ENCODE measurements around the gene DDT.
"Not testable (repeated sequence)": the region's sequence is repeated elsewhere in the genome, so short reads cannot be mapped to it uniquely, and the experiment has no call there.

The DDT gene
- 7.0 to 7.8 reads per million in 2 donors for total RNA-seq

- DNase-seq, result not testable (repeated sequence)
These were observed at the start of gene DDT for GRCh38 chr22:23974345-23974744. DDT (minus strand) TSS chr22:23974441; CDS start chr22:23974414, 27 bp downstream.

DNA sequence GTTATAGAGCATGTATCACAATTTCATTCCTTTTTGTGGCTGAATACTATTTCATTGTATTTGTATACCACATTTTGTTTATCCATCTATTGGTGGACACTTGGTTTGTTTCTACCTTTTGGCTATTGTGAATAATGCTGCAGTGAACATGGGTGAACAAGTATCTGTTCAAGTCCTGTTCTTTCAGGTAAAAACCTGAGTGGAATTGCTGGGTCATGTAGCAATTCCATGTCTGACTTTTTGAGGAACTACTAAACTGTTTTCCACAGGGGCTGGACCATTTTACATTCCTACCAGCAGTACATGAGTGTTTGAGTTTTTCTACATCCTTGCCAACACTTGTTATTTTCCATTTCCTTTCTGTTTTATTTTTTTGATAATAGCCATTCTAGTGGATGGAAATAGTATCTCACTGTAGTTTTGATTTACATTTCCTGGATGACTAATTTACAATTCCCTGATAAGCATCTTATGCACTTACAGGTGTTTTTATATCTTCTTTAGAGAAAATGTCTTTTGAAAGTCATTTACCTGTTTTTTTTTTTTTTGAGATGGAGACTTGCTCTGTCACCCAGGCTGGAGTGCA lies 49.1 kb upstream of the DDT start:
- DNase-seq, result peak in 1 of 5 experiments; percentile 25

DNA sequence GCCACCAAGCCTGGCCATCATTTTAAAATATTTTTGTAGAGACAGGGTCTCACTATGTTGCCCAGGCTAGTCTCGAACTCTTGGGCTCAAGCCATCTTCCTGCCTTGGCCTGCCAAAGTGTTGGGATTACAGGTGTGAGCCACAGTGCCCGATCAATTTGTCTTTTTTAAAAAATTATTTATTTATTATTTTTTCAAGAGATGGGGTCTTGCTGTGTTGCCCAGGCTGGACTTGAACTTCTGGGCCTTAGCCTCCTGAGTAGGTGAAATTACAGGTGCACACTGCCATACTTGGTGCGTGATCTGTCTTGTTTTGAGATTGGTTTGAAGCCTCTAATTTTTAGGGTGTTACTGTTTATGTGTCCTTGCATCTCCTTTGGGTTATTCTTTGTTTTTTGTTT lies 47.1 kb upstream of the DDT start:
- no peak for DNase-seq

- no peak for DNase-seq
These were observed 41.9 kb upstream of the DDT start for GRCh38 chr22:24016156-24016555.

DNA sequence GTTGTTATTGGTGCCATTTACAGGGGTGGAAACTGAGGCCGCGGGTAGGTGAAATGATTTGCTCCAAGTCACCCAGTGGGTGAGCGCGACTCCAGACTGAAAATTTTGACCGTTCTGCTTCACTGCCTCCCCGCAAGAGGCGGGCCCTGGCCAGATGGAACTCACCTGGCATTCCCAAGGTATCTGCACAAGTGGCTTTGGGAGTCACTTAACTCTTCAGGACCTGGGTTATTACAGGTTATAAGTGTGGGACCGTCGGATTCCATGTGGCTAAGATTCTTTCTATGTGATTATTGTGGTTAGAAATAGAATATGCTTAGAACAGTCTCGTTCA lies 37.5 kb upstream of the DDT start:
- no peak for DNase-seq

DNA sequence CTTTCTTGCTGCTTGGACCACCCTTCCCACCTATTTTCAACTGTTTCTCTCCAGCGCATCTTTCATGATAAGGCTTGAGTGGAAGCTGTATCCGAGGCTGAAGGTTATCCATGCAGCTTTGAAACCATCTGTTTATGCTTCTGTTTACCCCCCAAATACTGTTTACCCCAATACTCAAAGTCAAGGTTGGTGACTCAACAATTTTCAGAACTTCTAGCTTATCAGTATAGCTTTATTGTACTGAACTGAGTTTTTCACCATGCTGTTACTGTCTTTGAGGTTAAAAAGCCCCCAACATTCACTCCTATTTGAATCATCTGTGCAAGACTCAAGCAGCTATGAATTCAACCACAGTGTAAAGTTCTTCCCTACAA lies 35.8 kb upstream of the DDT start:
- no peak for DNase-seq

GRCh38 chr22:24009227-24010017 lies 35.2 kb upstream of the DDT start:
- no peak for DNase-seq

GRCh38 chr22:24008381-24009226 lies 34.4 kb upstream of the DDT start:
- no peak for DNase-seq

- DNase-seq, result no peak
These were observed 33.7 kb upstream of the DDT start for GRCh38 chr22:24008022-24008283.

DNA sequence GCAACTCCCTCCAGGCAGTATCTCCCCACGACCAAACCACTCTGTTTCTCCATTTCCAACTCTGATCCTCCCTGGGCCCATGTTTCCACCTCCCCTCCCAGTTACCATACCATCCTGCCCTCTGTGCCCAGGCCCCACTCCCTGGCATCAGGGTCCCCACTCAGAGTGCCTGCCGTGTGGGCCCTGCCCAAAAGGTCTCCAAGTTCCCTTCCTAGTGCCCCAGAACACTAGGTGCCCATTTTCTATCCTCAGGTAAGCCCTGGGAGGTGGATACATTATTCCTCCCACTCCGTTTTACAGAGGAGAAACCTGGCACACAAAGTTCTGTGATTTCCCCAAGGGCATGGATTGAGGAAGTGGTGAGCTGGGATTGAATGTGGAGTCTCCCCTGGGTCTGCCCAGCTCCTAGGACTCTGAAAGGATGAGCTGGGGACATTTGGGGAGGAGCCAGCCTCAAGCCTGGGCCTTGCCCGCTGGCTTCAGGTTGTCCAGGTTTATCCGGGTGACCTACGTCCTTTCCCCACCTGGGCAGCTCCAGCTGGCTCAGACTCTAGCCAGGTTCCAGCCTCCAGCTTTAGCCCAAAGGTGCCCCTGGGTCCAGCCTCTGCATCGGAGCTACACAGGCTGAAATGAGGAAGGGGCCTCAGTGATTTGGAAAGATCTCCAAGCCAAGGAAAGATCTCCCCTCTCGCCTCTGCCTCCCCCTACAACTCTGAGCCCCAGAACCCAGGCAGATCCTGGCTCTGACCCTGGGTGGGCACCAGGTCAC lies 33.2 kb upstream of the DDT start:
- DNase-seq, result no peak

- DNase-seq, result no peak
These were observed 32.6 kb upstream of the DDT start for GRCh38 chr22:24006914-24007214.

GRCh38 chr22:24006207-24006913 lies 32.1 kb upstream of the DDT start:
- no peak for DNase-seq

GRCh38 chr22:24005201-24005600 lies 31.0 kb upstream of the DDT start, which contains the start of gene GSTT4:
GSTT4 (minus strand) TSS chr22:24005453; CDS start chr22:24005356, 97 bp downstream.
- DNase-seq, result no peak

DNA sequence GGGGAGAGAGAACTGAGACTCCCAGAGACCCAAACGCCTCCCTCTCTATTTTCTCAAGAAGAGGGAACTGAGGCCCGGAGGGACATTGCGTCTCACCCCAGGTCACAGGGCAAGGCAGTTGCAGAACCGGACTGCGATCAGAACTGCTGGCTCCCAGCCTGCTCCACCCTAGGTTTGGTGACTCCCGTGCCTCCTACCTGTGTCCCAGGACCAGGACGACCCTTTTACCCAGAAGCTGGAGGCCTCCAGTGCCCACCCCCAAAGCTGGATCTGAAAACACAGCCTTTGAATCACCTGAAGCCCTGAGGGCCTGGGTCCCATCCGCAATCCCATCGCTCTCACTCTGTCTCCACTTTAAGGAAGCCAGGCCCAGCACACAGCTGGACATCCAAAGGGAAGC lies 29.6 kb upstream of the DDT start:
- DNase-seq, result no peak

DNA sequence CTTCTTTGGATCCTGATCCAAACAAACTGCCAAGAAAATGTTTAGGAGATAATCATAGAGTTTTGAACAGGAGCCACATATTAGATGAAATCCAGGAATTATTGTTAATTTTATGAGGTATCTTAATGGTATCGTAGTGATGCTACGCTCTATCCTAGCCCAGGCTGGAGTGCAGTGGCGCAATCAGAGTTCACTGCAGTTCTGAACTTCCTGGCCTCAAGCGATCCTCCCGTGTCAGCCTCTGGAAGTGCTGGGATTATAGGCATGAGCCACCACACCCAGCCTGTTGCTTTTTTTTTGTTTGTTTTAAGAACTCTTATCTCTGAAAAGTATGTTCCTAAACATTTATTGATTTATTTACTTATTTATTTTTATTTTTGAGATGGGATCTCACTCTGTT lies 28.6 kb upstream of the DDT start:
- no peak for DNase-seq

DNA sequence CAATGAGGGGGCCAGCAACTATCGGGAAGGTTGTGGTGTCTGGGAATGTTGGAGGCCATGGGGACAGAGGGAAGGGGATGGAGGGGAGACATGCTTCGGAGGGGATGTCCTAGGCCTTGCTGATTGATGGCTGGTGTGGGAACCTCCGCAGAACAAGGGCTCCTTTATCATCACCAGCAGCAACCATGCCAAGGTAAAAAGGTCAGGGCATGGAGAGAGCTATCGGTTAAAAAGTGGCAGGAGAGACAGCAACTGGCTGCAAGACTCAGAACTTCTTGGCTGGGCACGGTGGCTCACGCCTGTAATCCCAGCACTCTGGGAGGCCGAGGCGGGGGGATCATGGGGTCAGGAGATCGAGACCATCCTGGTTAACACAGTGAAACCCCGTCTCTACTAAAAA lies 28.0 kb upstream of the DDT start:
- no peak for DNase-seq

DNA sequence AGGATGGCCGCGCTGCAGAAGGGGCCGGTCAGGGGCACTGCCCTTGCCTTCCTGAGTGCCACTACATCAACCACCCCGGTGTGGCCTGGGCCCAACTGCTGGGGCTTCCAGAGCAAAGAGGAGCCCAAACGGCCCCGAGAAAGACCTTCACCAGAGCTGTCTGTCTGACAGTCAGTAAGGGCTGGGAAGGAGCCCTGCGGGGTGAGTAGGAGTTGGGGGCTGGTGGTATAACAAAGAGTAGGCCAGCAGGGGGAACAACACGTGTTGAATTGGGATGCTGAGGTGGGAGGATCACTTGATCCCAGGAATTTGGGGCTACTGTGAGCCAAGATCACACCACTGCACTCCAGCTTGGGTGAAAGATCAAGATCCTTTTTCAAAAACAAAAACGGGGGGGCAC lies 27.1 kb upstream of the DDT start:
- DNase-seq, result no peak

GRCh38 chr22:23999779-24000178 lies 25.5 kb upstream of the DDT start:
- DNase-seq, result not testable (repeated sequence)

- DNase-seq, result no peak
These were observed 22.9 kb upstream of the DDT start for GRCh38 chr22:23997092-23997491.

- DNase-seq, result not testable (repeated sequence)
These were observed 19.4 kb upstream of the DDT start for GRCh38 chr22:23993581-23994177.

DNA sequence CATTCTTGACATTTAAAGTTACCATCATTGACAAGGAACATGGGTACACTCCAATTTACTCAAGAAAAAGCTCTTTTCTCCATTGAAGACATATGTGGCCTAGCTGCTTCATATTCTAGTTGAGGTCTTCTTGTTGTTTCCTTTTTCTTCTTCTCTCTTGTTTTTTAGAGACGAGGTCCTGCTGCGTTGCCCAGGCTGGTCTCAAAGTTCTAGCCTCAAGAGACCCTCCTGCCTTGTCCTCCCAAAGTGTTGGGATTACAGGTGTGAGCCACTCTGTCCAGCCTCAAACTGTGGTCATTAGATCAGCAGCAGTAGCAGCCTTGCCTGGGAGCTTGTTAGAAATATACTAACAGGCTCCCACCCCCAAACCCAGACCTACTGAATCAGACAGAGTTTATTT lies 18.8 kb upstream of the DDT start:
- not testable (repeated sequence) for DNase-seq

- DNase-seq, result not testable (repeated sequence)
These were observed 15.5 kb upstream of the DDT start for GRCh38 chr22:23989583-23990244.

Measured in T-helper 2 cell (primary cell).